Prostate gland (tissue), 2 donors: ENCODE data around the gene SPINK7. TPM values are rescaled to one million over a fixed set of nuclear protein-coding genes. Genes with fewer than 3 reads are reported as not detected.

ENCODE experiments used
- DNase-seq: peaks from one replicate; pipeline ENCODE4 v3.0.0-alpha.2; 2019; ENCODE audit warnings: low spot score
- H3K27ac ChIP-seq, 2 donors: fragments of 200-600 bp; sonication (generic); 2 replicates each; pipeline ENCODE4 v1.5.1; 2017 to 2019
- H3K27me3 ChIP-seq: fragments of 200-600 bp; sonication (generic); replicated peaks from 2 replicates; pipeline ENCODE4 v1.5.1; 2019; ENCODE audit not compliant: insufficient read depth
- H3K36me3 ChIP-seq, 2 donors: fragments of 200-600 bp; sonication (generic); 1 replicate in 1 of 2; 2 replicates in 1 of 2; pipeline versions ENCODE4 v1.5.1 to v1.8.1; 2017 to 2019
- H3K4me1 ChIP-seq: fragments of 200-600 bp; sonication (generic); replicated peaks from 2 replicates; pipeline ENCODE4 v1.5.1; 2019
- H3K4me3 ChIP-seq, 2 donors: fragments of 200-600 bp; sonication (generic); 2 replicates each; pipeline ENCODE4 v1.5.1; 2017 to 2019
- H3K9me3 ChIP-seq: fragments of 200-600 bp; sonication (generic); 2 replicates; pipeline ENCODE4 v1.5.1; 2017
- POLR2A ChIP-seq: fragments of 450-650 bp; IDR thresholded peaks from one replicate; pipeline ENCODE4 v1.6.1; 2016; ENCODE audit warnings: antibody characterized with exemption, mild to moderate bottlenecking
- POLR2AphosphoS5 ChIP-seq: sonication (generic); formaldehyde crosslinking; IDR thresholded peaks from one replicate; pipeline ENCODE4 v1.6.1; 2017; ENCODE audit warnings: antibody characterized with exemption
- WGBS: methylation state at CpG from one replicate; pipeline ENCODE4 v1.1.5; 2018; 5-methylcytosine and 5-hydroxymethylcytosine counted together
- intact Hi-C: fragments of 100-400 bp; cut with DNase I; formaldehyde crosslinking; loops from one replicate; pipeline ENCODE4 v1.14.2; 2022
- total RNA-seq, 2 donors: library from RNA; depleted of rRNA; stranded (reverse); fragments of >200 nt; gene quantifications; one replicate each; pipeline ENCODE4 v1.1.0, GENCODE V29; 2016
- TF ChIP-seq, protein P1 (sequence below), 4 experiments: fragments of 200-600 bp in 2 of 4; fragments of 450-650 bp in 2 of 4; sonication (generic) in 2 of 4; IDR thresholded peaks; 1 replicate in 3 of 4; 2 replicates in 1 of 4; pipeline ENCODE4 v1.5.1; 2016 to 2019; ENCODE audit warnings: antibody characterized with exemption in 4 of 4, mild to moderate bottlenecking in 2 of 4, moderate library complexity in 2 of 4

Gene SPINK7
- total RNA-seq, 2 donors from 2014 or later, result not detected

DNA sequence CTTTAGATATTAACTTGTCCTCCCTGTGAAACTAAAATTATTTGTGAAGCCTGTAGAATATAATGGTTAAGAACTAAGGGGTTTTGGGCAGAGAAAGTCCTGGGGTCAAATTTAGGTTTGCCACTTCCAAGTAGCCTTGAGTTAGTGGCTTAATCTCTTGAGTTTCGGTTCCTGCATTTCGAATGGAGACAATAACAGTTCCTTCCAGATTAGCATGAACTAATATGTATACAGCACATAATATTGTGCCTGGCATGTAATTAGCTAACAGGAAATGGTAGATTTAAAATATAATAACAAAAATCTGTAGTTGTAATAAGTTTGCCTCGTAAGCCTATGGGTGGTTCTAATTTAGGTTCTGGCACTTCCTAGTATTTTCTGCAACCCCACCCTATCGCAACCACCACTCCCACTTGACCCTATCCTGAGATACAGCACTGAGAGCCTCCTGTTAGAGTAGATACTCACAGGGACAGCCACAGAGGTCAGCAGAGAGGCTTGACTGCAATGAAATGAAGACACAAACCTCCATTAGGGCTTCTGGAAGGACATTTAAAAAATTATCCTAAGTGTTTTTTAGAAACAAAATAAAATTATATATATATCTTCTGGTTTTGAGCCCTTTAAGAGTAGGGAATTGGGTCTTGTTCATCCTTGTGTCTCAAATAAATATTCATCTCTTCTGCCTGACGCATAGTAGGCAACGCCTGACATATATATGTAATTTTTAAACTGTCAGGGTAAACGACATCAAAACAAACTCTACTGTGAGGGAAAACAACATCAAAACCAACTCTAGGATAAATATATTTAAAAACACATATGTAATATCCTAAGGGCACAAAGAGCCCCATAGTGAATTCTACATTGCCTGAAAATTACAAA lies 31.6 kb downstream of the SPINK7 start:
- DNase-seq, result no peak
- Histone ChIP-seq H3K36me3 (no peaks in the 10 kb centered on the region), H3K27ac (no peak overlapping the region), H3K4me3 (no peak overlapping the region), H3K9me3 (no peaks in the 10 kb centered on the region), H3K27me3 (no peaks in the 10 kb centered on the region), H3K4me1 (no peaks in the 10 kb centered on the region)
- intact Hi-C loops, result no loop called here
- TF ChIP-seq POLR2AphosphoS5 (no peak), POLR2A (no peak)
- TF ChIP-seq, protein P1, sequence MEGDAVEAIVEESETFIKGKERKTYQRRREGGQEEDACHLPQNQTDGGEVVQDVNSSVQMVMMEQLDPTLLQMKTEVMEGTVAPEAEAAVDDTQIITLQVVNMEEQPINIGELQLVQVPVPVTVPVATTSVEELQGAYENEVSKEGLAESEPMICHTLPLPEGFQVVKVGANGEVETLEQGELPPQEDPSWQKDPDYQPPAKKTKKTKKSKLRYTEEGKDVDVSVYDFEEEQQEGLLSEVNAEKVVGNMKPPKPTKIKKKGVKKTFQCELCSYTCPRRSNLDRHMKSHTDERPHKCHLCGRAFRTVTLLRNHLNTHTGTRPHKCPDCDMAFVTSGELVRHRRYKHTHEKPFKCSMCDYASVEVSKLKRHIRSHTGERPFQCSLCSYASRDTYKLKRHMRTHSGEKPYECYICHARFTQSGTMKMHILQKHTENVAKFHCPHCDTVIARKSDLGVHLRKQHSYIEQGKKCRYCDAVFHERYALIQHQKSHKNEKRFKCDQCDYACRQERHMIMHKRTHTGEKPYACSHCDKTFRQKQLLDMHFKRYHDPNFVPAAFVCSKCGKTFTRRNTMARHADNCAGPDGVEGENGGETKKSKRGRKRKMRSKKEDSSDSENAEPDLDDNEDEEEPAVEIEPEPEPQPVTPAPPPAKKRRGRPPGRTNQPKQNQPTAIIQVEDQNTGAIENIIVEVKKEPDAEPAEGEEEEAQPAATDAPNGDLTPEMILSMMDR (IDR thresholded peaks at IDR 0.05), result no peak
- 88% methylated on average over 7 of the region's 7 CpGs for WGBS

DNA sequence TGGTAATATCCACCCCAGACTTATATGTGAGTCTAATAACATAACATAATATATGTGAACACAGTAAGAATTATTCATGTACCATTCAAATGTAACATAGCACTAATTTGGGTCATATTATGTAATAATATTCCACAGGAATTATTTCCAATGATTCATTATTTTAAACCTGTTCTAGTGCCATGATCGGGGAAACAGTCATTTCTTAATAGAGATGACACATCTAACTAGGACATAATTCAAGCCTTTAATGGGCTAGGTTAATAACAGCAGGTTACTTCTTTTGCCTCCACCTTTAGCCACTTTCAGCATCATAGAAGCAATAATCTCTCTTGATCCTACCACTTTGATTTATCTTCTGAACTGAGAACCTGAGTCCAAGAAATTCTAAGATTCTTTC lies 35.5 kb downstream of the SPINK7 start:
- H3K4me1 ChIP-seq, result no peaks in the 10 kb centered on the region
- intact Hi-C loops, result no loop called here
- no peak overlapping the region for H3K27ac ChIP-seq
- no peak overlapping the region for H3K4me3 ChIP-seq
- WGBS, result 87% methylated on average over 1 of the region's 1 CpG
- no peaks in the 10 kb centered on the region for H3K9me3 ChIP-seq
- no peak for DNase-seq
- no peaks in the 10 kb centered on the region for H3K27me3 ChIP-seq
- H3K36me3 ChIP-seq, result no peaks in the 10 kb centered on the region
- TF ChIP-seq POLR2AphosphoS5 (no peak), POLR2A (no peak)
- TF ChIP-seq, protein P1 (IDR thresholded peaks at IDR 0.05), result no peak

DNA sequence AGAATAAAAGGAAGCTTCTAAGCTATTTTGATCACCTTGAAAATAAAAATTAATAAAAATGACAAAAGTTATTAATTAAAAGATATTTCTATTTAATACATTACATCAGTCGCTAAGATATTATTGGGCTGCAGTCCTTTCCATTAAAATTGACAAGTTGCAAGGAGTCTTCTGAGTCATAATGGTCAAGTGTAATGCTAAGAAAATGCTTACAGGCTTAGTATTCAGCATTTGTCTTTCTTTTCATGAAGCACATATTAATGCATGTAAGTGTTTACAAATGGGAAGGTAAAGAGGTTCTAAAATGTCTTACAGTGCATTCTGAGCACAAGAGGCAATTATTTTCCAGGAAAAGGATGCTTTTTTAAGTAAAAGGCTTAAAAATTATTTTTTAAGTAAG lies 40.5 kb downstream of the SPINK7 start:
- TF ChIP-seq, protein P1 (IDR thresholded peaks at IDR 0.05), result no peak
- TF ChIP-seq POLR2AphosphoS5 (no peak), POLR2A (no peak)
- Histone ChIP-seq H3K27me3 (no peaks in the 10 kb centered on the region), H3K9me3 (no peaks in the 10 kb centered on the region), H3K36me3 (no peaks in the 10 kb centered on the region), H3K4me1 (no peaks in the 10 kb centered on the region), H3K4me3 (no peak overlapping the region), H3K27ac (no peak overlapping the region)
- no peak for DNase-seq
- intact Hi-C loops, result no loop called here
- WGBS, result 92% methylated on average over 1 of the region's 1 CpG

DNA sequence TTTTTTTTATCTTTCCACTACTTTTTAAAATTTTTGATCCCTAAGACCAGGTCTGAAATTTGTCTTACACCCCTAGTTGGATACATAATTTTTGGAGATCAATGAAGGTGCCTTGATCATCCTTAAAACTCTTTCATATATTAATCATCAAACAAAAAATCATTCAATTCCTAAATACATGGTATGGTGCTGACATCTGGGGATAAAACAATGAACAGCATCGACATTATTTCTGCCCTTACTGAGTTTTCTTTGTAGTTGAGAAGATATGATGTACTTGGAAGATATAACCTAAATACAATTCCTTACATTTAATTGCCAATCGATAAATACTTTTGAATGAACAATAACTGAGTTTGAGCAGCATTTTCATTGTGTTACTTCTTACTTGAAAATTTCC lies 41.4 kb downstream of the SPINK7 start:
- Histone ChIP-seq H3K9me3 (no peaks in the 10 kb centered on the region), H3K4me3 (no peak overlapping the region), H3K27ac (no peak overlapping the region), H3K36me3 (no peaks in the 10 kb centered on the region), H3K27me3 (no peaks in the 10 kb centered on the region), H3K4me1 (no peaks in the 10 kb centered on the region)
- no peak for DNase-seq
- intact Hi-C loops, result no loop called here
- TF ChIP-seq, protein P1 (IDR thresholded peaks at IDR 0.05), result no peak
- TF ChIP-seq POLR2AphosphoS5, result no peak
- no peak for TF ChIP-seq POLR2A
- WGBS, result 93% methylated on average over 2 of the region's 2 CpGs

DNA sequence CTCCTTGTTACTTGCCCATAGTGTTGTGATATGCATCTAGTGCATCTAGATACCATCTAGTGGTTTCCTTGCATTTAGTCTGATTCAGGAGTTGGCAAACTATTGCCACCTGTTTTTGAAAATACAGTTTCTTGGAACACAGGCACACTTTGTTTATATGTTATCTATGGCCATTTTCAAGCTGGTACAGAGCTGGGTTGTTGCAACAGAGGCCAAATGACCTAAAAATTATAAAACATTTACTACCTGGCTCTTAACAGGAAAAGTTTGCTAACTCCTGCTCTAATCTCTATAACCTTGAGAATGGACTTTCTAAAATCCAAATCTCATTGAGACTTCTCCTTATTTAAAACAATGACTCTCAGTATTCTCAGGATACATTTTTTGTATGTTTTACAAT lies 52.1 kb downstream of the SPINK7 start:
- intact Hi-C loops, result no loop called here

More for the DNA sequence above, 52.1 kb downstream of the SPINK7 start:
- Histone ChIP-seq H3K4me3 (no peak overlapping the region), H3K9me3 (no peaks in the 10 kb centered on the region), H3K4me1 (no peaks in the 10 kb centered on the region), H3K27ac (no peak overlapping the region), H3K36me3 (no peaks in the 10 kb centered on the region), H3K27me3 (no peaks in the 10 kb centered on the region)
- TF ChIP-seq POLR2A (no peak), POLR2AphosphoS5 (no peak)
- TF ChIP-seq, protein P1 (IDR thresholded peaks at IDR 0.05), result no peak
- DNase-seq, result no peak
